Neuronal stem cell (in vitro differentiated cells): ENCODE results near the gene FAM50A.

ENCODE experiments used
- DNase-seq: peaks from one replicate; pipeline ENCODE4 v3.0.0-alpha.2; 2013; ENCODE audit warnings: low spot score
- H2AFZ ChIP-seq: one replicate; pipeline ENCODE4 v1.6.1; 2013; ENCODE audit warnings: mild to moderate bottlenecking, low read length, inconsistent platforms
- H2AK5ac ChIP-seq: 2 replicates; pipeline ENCODE4 v1.6.1; 2013; ENCODE audit warnings: low read depth, mild to moderate bottlenecking, inconsistent platforms, low read length, moderate library complexity, mixed read lengths
- H2BK120ac ChIP-seq: 2 replicates; pipeline ENCODE4 v1.6.1; 2013; ENCODE audit warnings: low read depth, mild to moderate bottlenecking, inconsistent platforms, low read length, moderate library complexity, mixed read lengths
- H2BK12ac ChIP-seq: one replicate; pipeline ENCODE4 v1.6.1; 2013; ENCODE audit warnings: low read length, inconsistent platforms
- H2BK15ac ChIP-seq: 2 replicates; pipeline ENCODE4 v1.6.1; 2013; ENCODE audit warnings: mild to moderate bottlenecking, low read length, inconsistent platforms, mixed read lengths
- H2BK5ac ChIP-seq: one replicate; pipeline ENCODE4 v1.6.1; 2013; ENCODE audit warnings: inconsistent platforms, mild to moderate bottlenecking, low read length, moderate library complexity
- H3K14ac ChIP-seq: one replicate; pipeline ENCODE4 v1.6.1; 2013; ENCODE audit warnings: low read length, inconsistent platforms
- H3K18ac ChIP-seq: 2 replicates; pipeline ENCODE4 v1.6.1; 2013; ENCODE audit warnings: low read length, inconsistent platforms
- H3K23ac ChIP-seq: 2 replicates; pipeline ENCODE4 v1.6.1; 2013; ENCODE audit warnings: low read depth, mild to moderate bottlenecking, mixed read lengths, low read length, inconsistent platforms; ENCODE audit not compliant: poor library complexity
- H3K27ac ChIP-seq: replicated peaks from 3 replicates; pipeline ENCODE4 v1.5.1; 2013; ENCODE audit warnings: low read length, inconsistent platforms
- H3K27me3 ChIP-seq, 3 experiments: 2 replicates each; pipeline ENCODE4 v1.6.1; 2013; ENCODE audit warnings: low read length in 3 of 3, mild to moderate bottlenecking in 2 of 3, inconsistent platforms in 1 of 3, low read depth in 1 of 3, mixed read lengths in 1 of 3, moderate library complexity in 1 of 3; ENCODE audit not compliant: control insufficient read depth in 3 of 3, insufficient read depth in 3 of 3
- H3K36me3 ChIP-seq, 2 donors: replicated peaks in 1 of 2; 2 replicates each; pipeline ENCODE4 v1.6.1; 2013; ENCODE audit warnings: low read length in 2 of 2; ENCODE audit not compliant: control insufficient read depth in 2 of 2, insufficient read depth in 2 of 2
- H3K4ac ChIP-seq: 2 replicates; pipeline ENCODE4 v1.6.1; 2013; ENCODE audit warnings: inconsistent platforms, mild to moderate bottlenecking, low read length, moderate library complexity
- H3K4me1 ChIP-seq, 2 donors: 1 replicate in 1 of 2; 2 replicates in 1 of 2; pipeline ENCODE4 v1.6.1; 2013; ENCODE audit warnings: low read length in 2 of 2, low read depth in 1 of 2; ENCODE audit not compliant: control insufficient read depth in 2 of 2, insufficient read depth in 1 of 2
- H3K4me2 ChIP-seq: one replicate; pipeline ENCODE4 v1.6.1; 2013; ENCODE audit warnings: mild to moderate bottlenecking, low read length, inconsistent platforms; ENCODE audit not compliant: insufficient read depth, poor library complexity, severe bottlenecking
- H3K4me3 ChIP-seq, 2 donors: 2 replicates each; pipeline ENCODE4 v1.5.1; 2013; ENCODE audit warnings: low read length in 2 of 2, mild to moderate bottlenecking in 2 of 2, inconsistent platforms in 1 of 2, moderate library complexity in 1 of 2
- H3K79me1 ChIP-seq: one replicate; pipeline ENCODE4 v1.6.1; 2013; ENCODE audit warnings: low read depth, mild to moderate bottlenecking, inconsistent platforms, low read length, moderate library complexity
- H3K9ac ChIP-seq: one replicate; pipeline ENCODE4 v1.6.1; 2013; ENCODE audit warnings: mild to moderate bottlenecking, low read depth, low read length, inconsistent platforms; ENCODE audit not compliant: poor library complexity
- H3K9me3 ChIP-seq, 2 donors: replicated peaks in 1 of 2; 2 replicates each; pipeline versions ENCODE3 to v1.6.1; 2013; ENCODE audit warnings: low read length in 2 of 2, mild to moderate bottlenecking in 2 of 2, inconsistent platforms in 1 of 2, low read depth in 1 of 2, mixed read lengths in 1 of 2, moderate library complexity in 1 of 2; ENCODE audit not compliant: control insufficient read depth in 2 of 2, insufficient read depth in 1 of 2
- H4K8ac ChIP-seq: one replicate; pipeline ENCODE4 v1.6.1; 2013; ENCODE audit warnings: low read depth, mild to moderate bottlenecking, inconsistent platforms, low read length, moderate library complexity
- H4K91ac ChIP-seq: one replicate; pipeline ENCODE4 v1.6.1; 2013; ENCODE audit warnings: low read length, low read depth, mild to moderate bottlenecking, inconsistent platforms; ENCODE audit not compliant: poor library complexity
- WGBS, 2 donors: extraction: QIAGEN DNeasy Blood & Tissue Kit; methylation state at CpG; one replicate each; pipeline ENCODE4 v1.1.7; 2013; ENCODE audit warnings: missing lambda C conversion rate in 2 of 2, mixed read lengths in 1 of 2; ENCODE audit not compliant: insufficient read length in 2 of 2, insufficient replicate concordance in 1 of 2; ENCODE audit errors: extremely low coverage in 2 of 2; 5-methylcytosine and 5-hydroxymethylcytosine counted together

FAM50A gene

GRCh38 chrX:154458116-154458953 is 14.4 kb downstream of the FAM50A start, which contains the start of gene PLXNA3:
PLXNA3 (plus strand) TSS chrX:154458281; CDS start chrX:154460184, 1,903 bp downstream.
- DNase-seq = peak; percentile 42
- Histone ChIP-seq H2BK12ac (no peak within 1 kb of the TSS), H2AK5ac (peak within 1 kb of the TSS; percentile 28), H2AFZ (peak within 1 kb of the TSS; percentile 85), H3K23ac (no peak within 1 kb of the TSS), H3K14ac (peak within 1 kb of the TSS; percentile 82), H2BK15ac (no peak within 1 kb of the TSS), H3K4me2 (peak within 1 kb of the TSS; percentile 83), H3K4me3 (peak within 1 kb of the TSS; percentile 74 to 96), H2BK120ac (no peak within 1 kb of the TSS), H3K4me1 (peaks cover 3 to 7% of the 10 kb centered on the region in 2 donors), H3K27ac (no peak within 1 kb of the TSS), H3K36me3 (peaks cover 7 to 29% of the 10 kb centered on the region in 2 donors), H4K91ac (no peak within 1 kb of the TSS), H4K8ac (no peak within 1 kb of the TSS), H3K4ac (no peak within 1 kb of the TSS), H3K79me1 (peaks cover 1% of the 10 kb centered on the region), H3K9ac (peak within 1 kb of the TSS; percentile 88), H3K27me3 (no peaks in the 10 kb centered on the region), H2BK5ac (peak within 1 kb of the TSS; percentile 66), H3K9me3 (no peaks in the 10 kb centered on the region), H3K18ac (peak within 1 kb of the TSS; percentile 71)
- no CpG with 5 or more reads among the region's 88 CpGs for WGBS, 2 donors

GRCh38 chrX:154458954-154459778 is 15.2 kb downstream of the FAM50A start:
- no peak overlapping the region for H2BK15ac ChIP-seq
- peaks cover 1% of the 10 kb centered on the region for H3K79me1 ChIP-seq
- H3K23ac ChIP-seq = no peak overlapping the region
- H3K4me3 ChIP-seq = peak overlapping the region; percentile 74 to 96
- WGBS, 2 donors = no CpG with 5 or more reads among the region's 15 CpGs
- H3K9me3 ChIP-seq = no peaks in the 10 kb centered on the region
- DNase-seq = no peak
- no peak overlapping the region for H2BK120ac ChIP-seq
- H3K4me1 ChIP-seq = peaks cover 3 to 7% of the 10 kb centered on the region in 2 donors
- no peak overlapping the region for H3K18ac ChIP-seq
- H3K4me2 ChIP-seq = peak overlapping the region; percentile 83
- H3K36me3 ChIP-seq = peaks cover 8 to 29% of the 10 kb centered on the region in 2 donors
- no peak overlapping the region for H2AFZ ChIP-seq
- H2BK12ac ChIP-seq = no peak overlapping the region
- H2BK5ac ChIP-seq = peak overlapping the region; percentile 66
- H4K91ac ChIP-seq = no peak overlapping the region
- H3K27me3 ChIP-seq = no peaks in the 10 kb centered on the region
- no peak overlapping the region for H4K8ac ChIP-seq
- peak overlapping the region; percentile 88 for H3K9ac ChIP-seq
- H2AK5ac ChIP-seq = no peak overlapping the region
- H3K4ac ChIP-seq = no peak overlapping the region
- H3K14ac ChIP-seq = peak overlapping the region; percentile 21
- no peak overlapping the region for H3K27ac ChIP-seq

- Histone ChIP-seq H2BK120ac (no peak overlapping the region), H3K14ac (no peak overlapping the region), H3K36me3 (peaks cover 8 to 34% of the 10 kb centered on the region in 2 donors), H3K4me1 (peaks cover 3 to 7% of the 10 kb centered on the region in 2 donors), H2AK5ac (no peak overlapping the region), H3K27ac (no peak overlapping the region), H4K91ac (no peak overlapping the region), H3K4me2 (no peak overlapping the region), H2BK5ac (no peak overlapping the region), H3K23ac (no peak overlapping the region), H3K27me3 (no peaks in the 10 kb centered on the region), H3K9ac (peak overlapping the region; percentile 44), H3K79me1 (peaks cover 1% of the 10 kb centered on the region), H3K9me3 (no peaks in the 10 kb centered on the region), H4K8ac (no peak overlapping the region), H3K4ac (no peak overlapping the region), H3K18ac (no peak overlapping the region), H2BK12ac (no peak overlapping the region), H3K4me3 (peak overlapping the region in 1 of 2 donors; percentile 74), H2AFZ (no peak overlapping the region), H2BK15ac (no peak overlapping the region)
- DNase-seq = no peak
- no CpG with 5 or more reads among the region's 14 CpGs for WGBS, 2 donors
Measured at GRCh38 chrX:154459832-154460231, 15.9 kb downstream of the FAM50A start.

- peaks cover 1% of the 10 kb centered on the region for H3K79me1 ChIP-seq
- H3K9me3 ChIP-seq = no peaks in the 10 kb centered on the region
- no peak overlapping the region for H2BK120ac ChIP-seq
- H3K36me3 ChIP-seq = peaks cover 8 to 39% of the 10 kb centered on the region in 2 donors
- no peak overlapping the region for H2AFZ ChIP-seq
- H3K27ac ChIP-seq = no peak overlapping the region
- H3K9ac ChIP-seq = no peak overlapping the region
- H3K4me2 ChIP-seq = no peak overlapping the region
- H3K27me3 ChIP-seq = no peaks in the 10 kb centered on the region
- no peak overlapping the region for H2AK5ac ChIP-seq
- no peak overlapping the region for H2BK15ac ChIP-seq
- no peak overlapping the region for H3K18ac ChIP-seq
- H3K23ac ChIP-seq = no peak overlapping the region
- no peak for DNase-seq
- H3K4ac ChIP-seq = no peak overlapping the region
- no peak overlapping the region for H4K91ac ChIP-seq
- WGBS, 2 donors = no CpG with 5 or more reads among the region's 26 CpGs
- H3K4me1 ChIP-seq = peaks cover 3 to 7% of the 10 kb centered on the region in 2 donors
- H2BK5ac ChIP-seq = no peak overlapping the region
- H3K14ac ChIP-seq = no peak overlapping the region
- no peak overlapping the region for H4K8ac ChIP-seq
- no peak overlapping the region for H3K4me3 ChIP-seq
- H2BK12ac ChIP-seq = no peak overlapping the region
Measured at GRCh38 chrX:154460326-154460725, 16.4 kb downstream of the FAM50A start.
